Skeletal muscle satellite cell (primary cell): ENCODE results near the gene EFNB3.

Experiments
- H3K27me3 ChIP-seq: 2 replicates; pipeline ENCODE4 v1.7.0; 2013; ENCODE audit warnings: low read length; ENCODE audit not compliant: control insufficient read depth, insufficient read depth
- H3K36me3 ChIP-seq: 2 replicates; pipeline ENCODE4 v1.7.0; 2013; ENCODE audit warnings: mild to moderate bottlenecking, control low read depth, low read length; ENCODE audit not compliant: insufficient read depth
- H3K4me1 ChIP-seq: 2 replicates; pipeline ENCODE4 v1.7.0; 2013; ENCODE audit warnings: low read length; ENCODE audit not compliant: control insufficient read depth, insufficient read depth
- H3K4me2 ChIP-seq: 2 replicates; pipeline ENCODE4 v1.7.0; 2013; ENCODE audit warnings: mild to moderate bottlenecking, low read length
- H3K4me3 ChIP-seq: 2 replicates; pipeline ENCODE4 v1.7.0; 2013; ENCODE audit warnings: low read length
- H3K9ac ChIP-seq: 2 replicates; pipeline ENCODE4 v1.7.0; 2013; ENCODE audit warnings: mild to moderate bottlenecking, low read depth, low read length, moderate library complexity
- H3K9me3 ChIP-seq: replicated peaks from 2 replicates; pipeline ENCODE4 v1.7.0; 2013; ENCODE audit warnings: mild to moderate bottlenecking, control low read depth, low read length

Gene EFNB3

DNA sequence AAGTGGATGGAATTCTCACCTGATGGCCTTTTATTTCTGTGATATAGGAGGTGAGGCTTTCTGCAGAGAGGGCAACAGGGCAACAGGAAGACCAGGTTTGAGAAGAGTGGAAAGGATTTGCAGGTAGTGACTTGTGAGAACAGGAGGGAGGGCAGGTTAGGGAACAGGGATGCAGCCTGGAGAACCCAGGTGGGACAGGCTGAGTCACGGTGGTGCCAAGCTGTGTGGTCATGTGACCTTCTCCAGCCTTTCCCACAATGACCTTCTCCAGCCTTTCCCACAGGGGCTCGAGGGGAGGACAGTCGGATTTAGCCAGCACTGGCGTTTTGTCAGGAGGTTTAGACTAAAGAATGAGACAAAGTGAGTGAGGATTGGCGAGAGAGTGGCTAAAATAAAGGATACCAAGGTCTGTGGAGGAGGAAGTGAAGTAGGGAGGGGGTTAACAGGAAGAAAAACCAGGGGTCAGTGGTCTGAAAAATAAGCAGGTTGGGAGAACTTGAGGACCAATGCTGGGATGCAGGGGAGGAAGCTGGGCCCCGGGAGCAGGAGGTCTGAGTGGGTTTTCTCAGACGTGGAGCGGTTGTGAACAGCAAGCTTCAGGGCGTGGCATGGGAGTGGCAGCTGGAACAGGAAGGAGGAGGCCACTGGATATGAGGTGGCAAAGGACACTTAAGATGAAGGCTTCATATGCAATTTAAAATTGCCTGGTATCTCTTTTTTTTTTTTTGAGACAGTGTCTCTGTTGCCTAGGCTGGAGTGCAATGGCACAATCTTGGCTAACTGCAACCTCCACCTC is 50.3 kb downstream of the EFNB3 start:
- Histone ChIP-seq H3K9me3 (no peaks in the 10 kb centered on the region), H3K36me3 (no peaks in the 10 kb centered on the region), H3K4me3 (no peak overlapping the region), H3K4me1 (peaks cover 9% of the 10 kb centered on the region), H3K27me3 (no peaks in the 10 kb centered on the region), H3K9ac (no peak overlapping the region), H3K4me2 (no peak overlapping the region)

DNA sequence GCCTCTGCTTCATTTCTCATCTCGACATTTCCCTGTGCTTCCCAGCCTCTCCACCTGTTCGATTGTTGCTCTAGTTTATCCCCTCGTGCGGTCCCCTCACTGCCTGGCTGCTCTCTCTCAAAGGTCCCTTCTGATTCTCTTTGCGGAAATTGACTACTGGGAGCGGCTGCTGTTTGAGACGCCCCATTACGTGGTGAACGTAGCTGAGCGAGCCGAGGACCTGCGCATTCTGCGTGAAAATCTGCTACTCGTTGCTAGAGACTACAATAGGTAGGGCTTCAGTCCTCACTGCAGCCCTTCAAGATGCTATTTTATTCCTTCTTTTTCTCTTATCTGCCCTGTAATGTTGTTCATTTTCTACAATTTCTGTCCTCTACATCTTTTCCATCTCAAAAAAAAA is 52.0 kb downstream of the EFNB3 start:
- no peak overlapping the region for H3K9ac ChIP-seq
- H3K36me3 ChIP-seq = no peaks in the 10 kb centered on the region
- no peak overlapping the region for H3K4me3 ChIP-seq
- no peaks in the 10 kb centered on the region for H3K9me3 ChIP-seq
- H3K4me1 ChIP-seq = no peaks in the 10 kb centered on the region
- H3K27me3 ChIP-seq = no peaks in the 10 kb centered on the region
- no peak overlapping the region for H3K4me2 ChIP-seq
